ENCODE data around the gene DAGLB. TPM values are rescaled to one million over a fixed set of nuclear protein-coding genes. Genes with fewer than 3 reads are reported as not detected.
A peak's percentile ranks its signal among the peaks of the same experiment; 100 is the strongest.

DAGLB gene
- total RNA-seq, 1 donor from 2014 or later = 27.2 TPM

GRCh38 chr7:6393667-6394056 lies 54.1 kb downstream of the DAGLB start:
- Mint-ChIP-seq H3K36me3 (ENCODE audit: low read depth, unreplicated experiment) (peaks cover 46% of the 10 kb centered on the region), H3K27ac (ENCODE audit: unreplicated experiment) (no peak overlapping the region), H3K9me3 (ENCODE audit: unreplicated experiment) (no peaks in the 10 kb centered on the region), H3K27me3 (ENCODE audit: unreplicated experiment) (peaks cover 5% of the 10 kb centered on the region), H3K4me3 (ENCODE audit: unreplicated experiment) (no peak overlapping the region), H3K4me1 (ENCODE audit: unreplicated experiment) (peaks cover 12% of the 10 kb centered on the region)
- no peak for DNase-seq (ENCODE audit: low spot score)
- TF ChIP-seq, protein P1, sequence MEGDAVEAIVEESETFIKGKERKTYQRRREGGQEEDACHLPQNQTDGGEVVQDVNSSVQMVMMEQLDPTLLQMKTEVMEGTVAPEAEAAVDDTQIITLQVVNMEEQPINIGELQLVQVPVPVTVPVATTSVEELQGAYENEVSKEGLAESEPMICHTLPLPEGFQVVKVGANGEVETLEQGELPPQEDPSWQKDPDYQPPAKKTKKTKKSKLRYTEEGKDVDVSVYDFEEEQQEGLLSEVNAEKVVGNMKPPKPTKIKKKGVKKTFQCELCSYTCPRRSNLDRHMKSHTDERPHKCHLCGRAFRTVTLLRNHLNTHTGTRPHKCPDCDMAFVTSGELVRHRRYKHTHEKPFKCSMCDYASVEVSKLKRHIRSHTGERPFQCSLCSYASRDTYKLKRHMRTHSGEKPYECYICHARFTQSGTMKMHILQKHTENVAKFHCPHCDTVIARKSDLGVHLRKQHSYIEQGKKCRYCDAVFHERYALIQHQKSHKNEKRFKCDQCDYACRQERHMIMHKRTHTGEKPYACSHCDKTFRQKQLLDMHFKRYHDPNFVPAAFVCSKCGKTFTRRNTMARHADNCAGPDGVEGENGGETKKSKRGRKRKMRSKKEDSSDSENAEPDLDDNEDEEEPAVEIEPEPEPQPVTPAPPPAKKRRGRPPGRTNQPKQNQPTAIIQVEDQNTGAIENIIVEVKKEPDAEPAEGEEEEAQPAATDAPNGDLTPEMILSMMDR (IDR thresholded peaks at IDR 0.05; ENCODE audit: unreplicated experiment) = no peak

GRCh38 chr7:6392712-6393666 lies 54.8 kb downstream of the DAGLB start:
- TF ChIP-seq, protein P1 (IDR thresholded peaks at IDR 0.05; ENCODE audit: unreplicated experiment) = no peak
- Mint-ChIP-seq H3K27ac (ENCODE audit: unreplicated experiment) (peak overlapping the region; percentile 24), H3K4me1 (ENCODE audit: unreplicated experiment) (peaks cover 12% of the 10 kb centered on the region), H3K27me3 (ENCODE audit: unreplicated experiment) (peaks cover 5% of the 10 kb centered on the region), H3K4me3 (ENCODE audit: unreplicated experiment) (peak overlapping the region; percentile 28), H3K9me3 (ENCODE audit: unreplicated experiment) (no peaks in the 10 kb centered on the region), H3K36me3 (ENCODE audit: low read depth, unreplicated experiment) (peaks cover 45% of the 10 kb centered on the region)
- DNase-seq (ENCODE audit: low spot score) = no peak

GRCh38 chr7:6389728-6390127 lies 58.0 kb downstream of the DAGLB start:
- Mint-ChIP-seq H3K9me3 (ENCODE audit: unreplicated experiment) (no peaks in the 10 kb centered on the region), H3K27ac (ENCODE audit: unreplicated experiment) (no peak overlapping the region), H3K36me3 (ENCODE audit: low read depth, unreplicated experiment) (peaks cover 31% of the 10 kb centered on the region), H3K4me3 (ENCODE audit: unreplicated experiment) (no peak overlapping the region), H3K27me3 (ENCODE audit: unreplicated experiment) (peaks cover 4% of the 10 kb centered on the region), H3K4me1 (ENCODE audit: unreplicated experiment) (peaks cover 17% of the 10 kb centered on the region)
- no peak for DNase-seq (ENCODE audit: low spot score)
- TF ChIP-seq, protein P1 (IDR thresholded peaks at IDR 0.05; ENCODE audit: unreplicated experiment) = no peak

- Mint-ChIP-seq H3K9me3 (ENCODE audit: unreplicated experiment) (no peaks in the 10 kb centered on the region), H3K36me3 (ENCODE audit: low read depth, unreplicated experiment) (peaks cover 14% of the 10 kb centered on the region), H3K27ac (ENCODE audit: unreplicated experiment) (peak overlapping the region; percentile 32), H3K4me3 (ENCODE audit: unreplicated experiment) (no peak overlapping the region), H3K27me3 (ENCODE audit: unreplicated experiment) (peaks cover 6% of the 10 kb centered on the region), H3K4me1 (ENCODE audit: unreplicated experiment) (peaks cover 26% of the 10 kb centered on the region)
- TF ChIP-seq, protein P1 (IDR thresholded peaks at IDR 0.05; ENCODE audit: unreplicated experiment) = no peak
- no peak for DNase-seq (ENCODE audit: low spot score)
Measured at GRCh38 chr7:6387734-6388294, 59.9 kb downstream of the DAGLB start.

- TF ChIP-seq, protein P1 (IDR thresholded peaks at IDR 0.05; ENCODE audit: unreplicated experiment) = no peak
- no peak overlapping the region for H3K27ac Mint-ChIP-seq (ENCODE audit: unreplicated experiment)
- DNase-seq (ENCODE audit: low spot score) = no peak
Measured at GRCh38 chr7:6386779-6387178, 61.0 kb downstream of the DAGLB start.

More at GRCh38 chr7:6386779-6387178, 61.0 kb downstream of the DAGLB start:
- H3K4me3 Mint-ChIP-seq (ENCODE audit: unreplicated experiment) = no peak overlapping the region
- H3K36me3 Mint-ChIP-seq (ENCODE audit: low read depth, unreplicated experiment) = peaks cover 9% of the 10 kb centered on the region
- H3K4me1 Mint-ChIP-seq (ENCODE audit: unreplicated experiment) = peaks cover 32% of the 10 kb centered on the region
- no peaks in the 10 kb centered on the region for H3K9me3 Mint-ChIP-seq (ENCODE audit: unreplicated experiment)
- peaks cover 6% of the 10 kb centered on the region for H3K27me3 Mint-ChIP-seq (ENCODE audit: unreplicated experiment)
